ENCODE measurements around the gene SLC25A21.
A peak's percentile ranks its signal among the peaks of the same experiment; 100 is the strongest.
"Not testable (repeated sequence)": the region's sequence is repeated elsewhere in the genome, so short reads cannot be mapped to it uniquely, and the experiment has no call there.

Gene SLC25A21

DNA sequence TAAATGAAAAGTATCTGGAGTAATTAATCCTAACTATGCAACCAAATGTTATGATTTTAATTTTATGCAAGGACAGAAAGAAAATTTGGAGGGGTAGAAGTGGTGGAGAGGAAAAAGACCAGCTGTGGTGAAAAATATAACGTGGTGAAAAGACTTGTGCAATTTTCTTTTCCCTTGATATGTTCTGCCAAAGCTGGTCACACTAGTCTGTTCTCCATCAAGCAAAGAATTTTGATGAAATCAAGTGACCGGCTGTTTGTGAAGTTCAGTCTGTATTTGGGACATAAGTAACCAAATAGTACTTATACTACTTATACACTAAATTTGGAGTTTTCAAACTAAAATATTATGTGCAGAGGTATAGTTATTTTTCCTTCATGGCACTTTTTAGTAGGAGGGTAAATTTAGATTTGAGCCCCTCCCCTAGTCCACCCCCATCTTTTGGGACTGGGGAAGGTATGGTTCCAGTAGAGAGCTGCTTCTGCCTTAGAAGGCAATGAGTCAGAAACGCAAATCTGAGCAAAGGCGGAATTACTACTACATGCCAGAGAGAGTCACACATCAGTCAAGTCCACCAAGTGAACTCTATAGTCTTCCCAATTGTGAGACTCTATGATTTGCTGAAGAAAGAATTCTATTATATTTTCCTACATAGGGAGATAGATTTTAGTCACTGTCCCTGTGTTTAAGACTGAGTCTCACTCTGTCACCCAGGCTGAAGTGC lies 229.7 kb downstream of the SLC25A21 start:
- DNase-seq (ENCODE audit: low read depth, low spot score): peak; percentile 13

DNA sequence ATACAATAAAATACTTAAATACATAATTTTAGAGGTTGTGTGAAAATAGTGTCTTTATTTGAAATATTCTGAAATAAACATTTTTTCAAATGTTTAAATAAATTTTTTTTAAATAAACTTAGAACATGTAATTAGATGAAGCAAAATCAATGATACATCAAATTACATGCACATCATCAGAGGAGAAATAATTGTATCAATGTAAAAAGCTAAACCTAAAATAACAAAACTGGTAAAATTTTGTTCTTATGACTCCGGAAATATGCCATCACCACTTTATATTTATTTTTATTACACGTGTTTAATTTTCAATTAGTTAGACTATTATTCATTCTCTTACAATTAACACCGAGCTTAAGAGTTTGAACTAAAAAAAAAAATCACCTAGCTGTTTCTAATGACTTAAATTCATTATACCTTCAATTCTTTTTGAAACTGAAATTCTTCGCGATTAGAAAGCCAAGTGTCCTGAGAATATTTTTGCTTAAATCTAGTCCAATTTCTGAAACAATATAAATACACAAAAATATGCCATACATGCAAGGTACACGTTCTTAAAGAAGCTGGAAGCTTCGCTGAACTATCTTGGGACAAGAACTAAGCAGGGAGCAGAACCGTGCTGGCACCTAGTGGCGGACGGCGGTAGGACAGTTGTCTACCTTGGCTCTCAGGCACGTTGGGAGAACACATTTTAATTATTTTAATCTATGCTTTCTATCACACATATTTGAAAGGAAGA lies 230.5 kb downstream of the SLC25A21 start:
- peak; percentile 83 for DNase-seq (ENCODE audit: low read depth, low spot score)

DNA sequence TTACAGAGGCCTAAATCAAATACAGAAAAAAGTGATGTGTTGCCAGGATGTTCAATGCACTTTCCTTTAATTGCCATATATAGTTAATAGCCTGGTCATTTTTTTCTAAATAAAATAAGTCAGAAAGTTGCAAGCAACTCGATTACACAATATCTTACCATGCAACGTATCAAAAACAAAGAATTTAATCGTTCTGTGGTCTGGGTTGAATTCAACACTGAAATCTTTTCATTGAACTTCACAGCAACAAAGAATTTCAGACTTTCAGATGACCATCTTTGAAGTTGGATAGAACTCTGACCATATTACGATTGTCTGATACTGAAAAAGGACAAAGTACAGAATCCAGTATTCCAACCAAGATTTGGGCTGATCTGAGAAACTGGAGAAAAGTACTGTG lies 231.9 kb downstream of the SLC25A21 start:
- DNase-seq (ENCODE audit: low read depth, low spot score): no peak

DNA sequence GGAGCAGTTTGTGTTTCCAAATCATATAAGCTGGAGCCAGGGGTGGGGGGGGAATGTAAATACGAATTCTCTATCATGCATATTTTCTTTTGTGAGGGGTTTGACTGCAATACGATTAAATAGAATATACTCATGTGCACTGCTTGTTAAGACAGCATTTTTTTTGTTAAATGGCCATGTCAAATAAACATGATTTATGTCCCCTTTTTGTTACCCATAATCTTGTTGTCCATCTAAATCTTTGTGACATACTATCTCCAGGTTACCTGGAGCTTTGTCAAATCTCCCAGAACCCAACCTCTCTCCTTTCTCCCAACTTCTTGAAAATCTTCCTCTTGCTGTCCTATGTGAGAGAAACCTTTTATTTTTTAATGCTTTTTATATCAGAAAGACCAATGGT lies 233.1 kb downstream of the SLC25A21 start:
- no peak for DNase-seq (ENCODE audit: low read depth, low spot score)

DNA sequence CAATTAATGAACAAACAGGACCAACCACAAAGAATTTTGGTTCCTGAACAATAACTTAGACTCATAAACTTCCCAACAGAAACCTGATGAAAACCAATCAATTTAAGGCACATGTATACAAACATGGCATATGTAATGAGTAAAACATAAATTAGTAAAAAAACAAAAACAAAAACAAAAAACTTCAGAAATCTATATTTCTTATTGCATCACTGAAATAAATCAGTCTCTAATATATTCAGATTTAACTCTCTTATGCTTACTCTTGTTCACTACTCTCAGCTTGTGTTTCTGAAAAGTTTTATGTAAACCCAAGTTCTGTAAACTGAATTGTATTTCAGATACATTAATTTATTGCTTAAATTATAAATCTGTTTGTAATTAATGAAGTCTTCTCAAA lies 233.7 kb downstream of the SLC25A21 start:
- DNase-seq (ENCODE audit: low read depth, low spot score): no peak

DNA sequence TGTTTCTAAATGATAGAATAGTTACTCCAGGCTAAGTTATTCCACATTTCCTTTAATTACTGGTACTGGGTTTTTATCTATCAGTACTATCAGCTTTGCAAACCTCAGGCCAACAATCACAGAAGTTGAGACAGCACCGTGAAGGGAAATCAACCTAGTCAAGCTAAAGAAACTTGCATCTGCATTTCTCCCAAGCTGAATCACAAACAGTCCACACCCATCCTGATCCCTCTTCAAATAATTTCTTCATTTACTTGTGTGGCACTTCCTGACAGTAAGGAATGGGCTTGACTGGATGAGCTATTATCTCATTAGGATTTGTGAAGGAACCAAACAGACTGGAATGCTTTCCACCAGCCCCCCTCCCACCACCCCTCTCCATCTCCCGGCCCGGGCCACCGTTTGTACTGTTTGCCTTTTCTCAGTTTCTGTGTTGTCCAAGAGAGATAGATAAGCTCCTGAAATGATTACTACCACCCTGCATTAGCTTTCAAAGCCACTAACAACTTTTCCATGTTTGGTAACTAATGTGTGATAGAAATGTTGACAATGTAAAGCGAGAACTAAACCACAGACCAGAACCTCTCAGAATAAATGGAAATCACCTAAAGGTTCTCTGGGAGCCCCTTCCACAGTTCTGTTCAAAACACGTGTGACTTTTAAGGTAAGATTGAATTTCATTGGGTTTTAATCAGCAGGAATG lies 236.3 kb downstream of the SLC25A21 start:
- DNase-seq (ENCODE audit: low read depth, low spot score): no peak

DNA sequence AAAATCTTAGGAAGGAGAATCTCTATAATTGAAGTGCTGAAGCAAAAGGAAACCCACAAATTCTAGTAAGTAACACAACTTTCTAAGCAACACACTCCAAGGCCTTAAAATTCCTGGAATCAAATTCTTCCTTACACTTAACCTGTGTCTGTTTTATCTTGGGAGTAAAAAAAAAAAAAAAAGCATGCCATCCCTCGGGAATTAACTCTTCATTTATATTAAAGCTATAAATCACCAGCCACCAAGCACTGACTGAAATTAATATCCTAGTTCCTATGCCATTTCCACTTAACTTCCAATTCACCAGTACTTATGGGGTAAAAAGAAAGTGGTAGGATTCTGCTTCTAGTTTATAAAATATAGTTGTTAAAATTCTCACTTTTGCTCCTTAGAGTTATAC lies 238.1 kb downstream of the SLC25A21 start:
- no peak for DNase-seq (ENCODE audit: low read depth, low spot score)

DNA sequence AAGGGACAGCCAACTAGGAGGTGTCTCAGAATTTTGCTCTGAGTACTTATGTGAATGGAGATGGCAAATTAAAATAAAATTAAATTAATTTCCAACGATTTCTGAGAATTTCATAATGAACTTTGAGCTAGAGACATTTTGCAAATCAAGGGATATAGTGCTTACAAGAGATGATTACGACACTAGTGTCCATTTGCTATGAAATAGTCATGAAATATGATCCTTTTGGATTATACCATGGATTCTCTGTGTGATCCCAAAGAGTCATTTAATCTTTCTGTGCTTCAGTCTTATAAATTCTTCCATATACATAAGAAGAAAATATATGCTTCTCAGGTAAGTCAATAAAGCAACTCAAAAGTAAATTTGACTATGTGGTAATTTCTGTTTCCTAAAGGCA lies 240.6 kb downstream of the SLC25A21 start:
- DNase-seq (ENCODE audit: low read depth, low spot score): no peak

DNA sequence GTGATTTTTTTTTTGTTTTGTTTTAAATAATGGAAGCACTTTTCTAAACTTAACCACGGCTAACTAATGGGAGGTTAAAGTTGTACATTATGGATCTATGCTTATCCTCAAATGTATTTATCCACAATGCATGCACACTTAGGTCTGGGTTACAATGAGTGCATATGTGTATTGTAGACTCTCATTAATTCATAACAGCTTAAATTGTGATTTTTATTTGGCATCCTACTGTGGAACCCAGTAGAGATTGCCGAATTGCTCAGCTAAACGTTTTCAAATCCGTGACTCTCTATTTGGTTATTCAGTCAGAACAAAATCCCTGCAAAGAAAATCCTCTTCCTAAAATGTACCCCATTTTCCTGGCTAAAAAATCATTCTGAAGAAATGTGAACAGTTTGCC lies 244.0 kb downstream of the SLC25A21 start:
- DNase-seq (ENCODE audit: low read depth, low spot score): no peak

DNA sequence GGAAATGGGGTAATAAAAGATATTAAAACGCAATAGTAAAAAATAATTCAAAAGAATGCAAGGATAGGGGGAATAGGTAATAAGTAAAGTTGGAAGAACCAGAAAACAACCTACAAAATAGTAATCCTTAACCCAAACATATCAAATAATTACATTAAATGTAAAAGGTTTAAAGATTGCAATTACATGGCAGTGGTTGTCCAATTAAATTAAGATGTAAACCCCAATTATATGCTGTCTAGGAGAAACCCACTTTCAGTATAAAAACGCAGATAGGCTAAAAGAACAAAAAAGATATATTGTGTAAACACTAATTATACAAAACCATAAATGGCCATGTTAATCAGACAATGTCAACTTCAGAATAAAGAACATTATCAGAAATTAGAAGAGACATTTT lies 247.3 kb downstream of the SLC25A21 start:
- DNase-seq (ENCODE audit: low read depth, low spot score): no peak

DNA sequence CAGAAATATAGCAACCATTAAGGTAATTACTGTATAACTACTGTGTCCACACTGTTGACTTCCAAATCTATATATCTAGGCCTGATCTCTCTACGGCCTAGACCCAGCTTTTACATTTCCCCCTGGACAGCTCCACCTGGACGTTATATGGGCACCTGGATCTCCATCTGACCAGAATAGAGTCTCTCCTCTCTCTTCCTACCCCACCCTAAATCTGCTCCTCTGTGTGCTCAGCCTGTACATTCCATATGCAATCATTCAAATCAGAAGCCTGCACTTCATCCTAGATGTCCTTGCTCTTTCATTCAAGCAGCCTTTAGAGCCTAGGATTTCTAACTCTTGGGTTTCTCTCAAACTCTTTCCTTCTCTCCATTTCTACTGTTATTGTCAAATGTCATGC lies 255.7 kb downstream of the SLC25A21 start:
- no peak for DNase-seq (ENCODE audit: low read depth, low spot score)

DNA sequence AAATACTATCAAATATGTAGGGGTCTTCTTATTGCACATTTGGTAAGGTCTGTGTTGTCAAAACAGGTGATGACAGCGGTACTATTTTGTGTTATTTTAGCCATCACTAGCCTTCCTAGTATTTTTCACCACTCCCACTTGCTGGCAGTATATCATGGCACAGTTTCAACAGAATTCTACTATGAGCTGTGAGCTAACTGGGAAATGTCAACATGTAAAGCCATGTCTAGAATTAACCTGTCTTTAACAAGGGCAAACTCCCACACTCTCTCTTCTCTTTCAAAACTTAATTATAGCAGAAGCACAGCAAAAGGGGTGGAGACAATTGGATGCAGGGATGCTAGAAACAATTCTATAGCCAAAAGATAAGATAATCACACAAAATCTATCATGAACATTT lies 257.3 kb downstream of the SLC25A21 start:
- DNase-seq (ENCODE audit: low read depth, low spot score): no peak

DNA sequence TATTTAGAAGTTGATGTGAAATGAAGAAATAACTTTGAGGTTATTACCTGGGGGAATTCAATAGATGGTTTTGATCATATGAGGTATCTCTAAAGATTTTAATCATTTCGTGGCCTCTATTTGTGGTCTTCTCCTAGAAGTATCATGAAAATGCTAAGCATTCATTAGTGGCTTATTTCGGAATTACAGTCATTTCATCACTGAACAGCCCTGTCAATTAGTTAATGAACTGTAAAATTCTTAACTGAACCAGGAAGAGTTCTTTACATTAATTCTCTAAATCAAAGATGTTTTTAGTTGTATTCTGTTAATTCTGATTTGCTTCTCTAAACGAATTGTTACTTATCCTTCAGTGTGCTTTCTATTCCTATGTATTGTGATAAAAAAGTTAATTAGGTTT lies 261.8 kb downstream of the SLC25A21 start:
- no peak for DNase-seq (ENCODE audit: low read depth, low spot score)

DNA sequence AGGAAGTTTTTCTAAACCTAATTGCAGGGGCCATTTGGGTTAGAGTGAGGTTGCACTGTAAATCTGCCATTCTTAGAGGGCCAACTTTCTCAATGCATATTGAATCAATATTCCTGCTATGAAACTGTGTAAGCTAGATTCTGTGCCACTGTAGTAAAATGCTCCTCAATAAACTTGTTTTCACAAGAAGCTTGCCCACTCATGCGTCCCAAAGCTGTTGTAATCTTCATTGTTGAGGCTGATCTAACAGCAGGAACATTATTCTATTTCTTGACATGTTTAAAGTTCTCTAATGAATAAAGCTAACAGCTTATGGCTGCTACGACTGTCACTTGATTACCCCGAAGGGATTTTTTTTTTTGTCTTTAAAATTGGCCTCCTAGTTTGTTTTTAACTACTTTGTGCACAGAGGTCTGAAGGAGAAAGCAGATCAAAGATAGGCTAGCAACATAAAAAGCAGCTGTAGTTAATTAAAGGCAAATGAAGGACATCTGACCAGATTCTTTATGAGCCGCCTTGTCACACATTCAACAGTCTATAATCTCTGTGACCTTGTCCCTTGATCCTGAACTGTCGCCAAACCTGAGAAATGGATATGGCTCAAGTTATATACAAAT lies 267.0 kb downstream of the SLC25A21 start:
- DNase-seq (ENCODE audit: low read depth, low spot score): no peak

DNA sequence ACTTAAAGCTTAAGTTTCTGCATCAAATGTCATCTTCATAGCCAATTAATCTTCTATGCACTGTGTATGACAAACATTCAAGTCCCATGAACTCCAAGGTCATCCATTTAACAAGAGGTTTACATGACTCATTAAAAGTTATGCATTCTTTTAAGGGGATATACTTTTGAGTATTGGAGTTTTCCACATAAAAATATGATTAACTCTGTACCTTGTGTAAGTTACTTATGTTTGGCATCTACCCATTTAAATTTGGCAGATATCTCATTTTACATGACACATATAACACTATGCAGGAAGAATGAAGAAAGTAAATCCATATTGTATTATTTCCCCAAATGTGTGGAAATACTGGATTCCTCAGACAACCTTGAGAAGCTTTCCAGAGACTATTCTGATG lies 270.5 kb downstream of the SLC25A21 start:
- DNase-seq (ENCODE audit: low read depth, low spot score): no peak

DNA sequence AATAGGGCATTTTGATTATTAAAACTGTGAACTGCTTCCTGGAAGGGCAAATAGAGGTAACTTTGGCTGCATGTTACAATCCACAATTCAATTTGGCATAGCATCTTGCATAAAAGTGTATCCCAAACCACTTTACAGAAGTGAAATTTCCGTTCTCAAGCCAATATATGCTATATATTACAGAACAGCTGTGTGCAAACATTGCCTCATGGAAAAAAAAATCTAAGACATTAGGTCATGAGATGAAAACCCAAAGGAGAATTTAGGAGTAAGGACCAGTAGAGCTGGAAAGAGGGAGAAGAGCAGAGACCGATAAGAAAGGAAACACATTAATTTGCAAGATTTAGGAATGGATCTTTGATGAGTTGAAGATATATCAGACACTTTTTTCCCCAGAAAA lies 271.6 kb downstream of the SLC25A21 start:
- DNase-seq (ENCODE audit: low read depth, low spot score): no peak

DNA sequence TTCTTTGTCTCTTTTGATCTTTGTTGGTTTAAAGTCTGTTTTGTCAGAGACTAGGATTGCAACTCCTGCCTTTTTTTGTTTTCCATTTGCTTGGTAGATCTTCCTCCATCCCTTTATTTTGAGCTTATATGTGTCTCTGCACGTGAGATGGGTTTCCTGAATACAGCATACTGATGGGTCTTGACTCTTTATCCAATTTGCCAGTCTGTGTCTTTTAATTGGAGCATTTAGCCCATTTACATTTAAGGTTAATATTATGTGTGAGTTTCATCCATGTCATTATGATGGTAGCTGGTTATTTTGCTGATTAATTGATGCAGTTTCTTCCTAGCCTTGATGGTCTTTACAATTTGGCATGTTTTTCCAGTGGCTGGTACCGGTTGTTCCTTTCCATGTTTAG lies 276.1 kb downstream of the SLC25A21 start:
- DNase-seq (ENCODE audit: low read depth, low spot score): not testable (repeated sequence)

DNA sequence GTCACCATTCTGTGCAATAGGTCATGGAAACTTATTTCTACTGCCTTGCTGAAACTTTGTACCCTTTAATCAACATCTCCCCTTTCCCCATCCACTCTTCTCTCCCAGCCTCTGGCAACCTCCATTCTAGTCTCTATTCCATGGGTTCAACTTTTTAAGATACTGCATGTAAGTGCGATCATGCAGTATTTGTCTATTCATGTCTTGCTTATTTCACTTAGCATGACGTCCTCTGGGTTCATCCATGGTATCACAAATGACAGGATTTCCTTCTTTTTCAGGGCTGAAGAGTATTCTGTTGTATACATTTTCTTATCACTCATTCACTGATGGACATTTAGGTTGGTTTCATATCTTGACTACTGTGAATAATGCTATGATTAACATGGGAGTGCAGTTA lies 288.4 kb downstream of the SLC25A21 start:
- DNase-seq (ENCODE audit: low read depth, low spot score): no peak

DNA sequence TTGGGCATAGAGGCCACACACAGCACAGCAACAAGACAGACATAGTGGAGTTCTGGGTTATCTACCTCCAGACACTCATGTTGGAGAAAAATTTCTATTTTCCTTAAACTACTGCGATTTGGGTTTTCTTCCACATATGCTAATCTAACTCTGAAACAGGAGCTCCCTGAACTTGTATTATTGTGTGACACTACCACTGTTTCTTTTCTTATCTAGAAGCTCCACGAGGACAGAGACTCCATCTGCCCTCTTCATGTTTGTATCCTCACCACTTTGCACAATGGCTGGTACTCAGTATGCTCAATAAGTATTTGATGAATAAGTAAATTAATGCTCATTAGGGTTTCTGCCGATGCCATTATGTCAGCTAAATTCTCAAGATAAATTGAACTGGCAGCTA lies 292.1 kb downstream of the SLC25A21 start:
- no peak for DNase-seq (ENCODE audit: low read depth, low spot score)

DNA sequence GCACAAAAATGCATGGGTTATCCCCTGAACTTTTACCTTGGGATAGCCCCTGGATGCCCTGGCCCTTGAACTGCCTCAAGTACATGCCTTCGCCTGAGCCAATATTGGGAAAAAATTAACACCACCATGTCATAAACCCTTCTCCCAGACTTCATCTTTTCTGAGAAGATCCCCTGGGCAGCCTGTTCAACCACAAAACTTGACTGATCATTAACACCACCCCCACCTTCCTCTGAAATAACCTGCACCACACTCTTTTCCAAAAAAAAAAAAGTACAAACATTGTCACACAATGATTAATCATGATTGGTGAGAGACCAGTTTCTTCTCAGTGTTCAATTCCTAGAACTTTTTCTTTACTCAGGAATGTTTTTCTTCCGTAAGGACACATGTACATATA lies 292.8 kb downstream of the SLC25A21 start:
- DNase-seq (ENCODE audit: low read depth, low spot score): no peak

DNA sequence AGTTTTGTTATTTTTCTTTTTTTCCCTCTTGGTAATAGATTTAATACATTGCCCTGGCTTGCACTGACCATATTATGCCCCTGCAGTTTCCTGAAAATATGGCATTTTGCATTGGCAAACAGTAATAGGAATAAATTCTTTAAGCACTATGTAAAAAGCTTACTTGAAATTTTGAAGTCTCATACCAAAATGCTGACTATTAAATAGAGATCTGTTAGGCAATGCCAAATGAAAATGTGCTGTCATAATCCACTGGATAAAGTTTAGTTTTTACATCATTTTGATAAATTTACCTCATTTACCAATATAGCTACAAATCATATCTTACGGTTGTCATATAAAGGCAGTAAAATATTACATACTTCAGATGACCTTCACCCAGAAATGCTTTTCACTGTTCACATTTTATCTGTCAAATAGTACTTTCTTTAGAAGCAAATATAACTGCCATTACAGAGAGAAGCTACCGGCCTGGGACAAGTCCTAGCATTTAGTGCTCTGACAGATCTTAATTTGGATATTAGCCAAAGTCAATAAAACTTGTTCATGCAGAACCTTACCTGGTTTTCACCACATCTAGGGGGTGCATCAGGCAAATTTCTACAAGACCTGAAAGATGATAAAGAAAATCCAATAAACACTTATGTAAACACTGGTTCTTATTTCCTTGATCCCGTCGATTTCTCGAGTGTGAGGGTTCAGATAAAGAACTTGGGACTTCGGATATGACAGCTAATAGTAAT lies 297.8 kb downstream of the SLC25A21 start:
- no peak for DNase-seq (ENCODE audit: low read depth, low spot score)

DNA sequence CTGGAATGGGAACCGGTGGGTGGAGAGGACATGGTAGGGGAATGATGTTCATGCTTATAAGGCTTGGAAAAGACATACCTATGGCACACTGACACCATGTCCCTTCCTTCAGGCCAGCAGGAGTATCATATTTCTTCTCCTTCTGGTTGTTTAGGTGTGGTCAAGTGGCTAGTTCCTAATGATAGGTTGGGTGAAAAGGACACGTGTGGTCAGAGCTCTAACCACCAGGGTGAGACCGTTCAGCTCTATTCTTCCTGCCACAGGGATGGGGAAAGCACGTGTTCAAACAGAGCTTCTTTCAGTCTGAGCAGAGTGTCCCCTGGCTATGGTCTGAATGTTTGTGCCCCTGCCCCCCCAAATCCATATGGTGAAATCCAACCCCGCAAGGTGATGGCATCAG lies 301.6 kb downstream of the SLC25A21 start:
- no peak for DNase-seq (ENCODE audit: low read depth, low spot score)

All from astrocyte of the hippocampus (primary cell).